Sigmoid colon (tissue), 4 donors: ENCODE data around the gene WDR1.

ENCODE experiments used
- CTCF ChIP-seq, 4 experiments: fragments of 450-650 bp in 3 of 4; fragments of 200-600 bp in 1 of 4; IDR thresholded peaks; one replicate each; pipeline ENCODE4 v1.5.1; 2016 to 2019; ENCODE audit warnings: antibody characterized with exemption in 4 of 4, mild to moderate bottlenecking in 3 of 4, moderate library complexity in 2 of 4
- EP300 ChIP-seq, 4 donors: sonication (generic); formaldehyde crosslinking; IDR thresholded peaks; one replicate each; pipeline ENCODE4 v1.6.1; 2017; ENCODE audit warnings: antibody characterized with exemption in 4 of 4
- POLR2A ChIP-seq, 2 donors: fragments of 450-650 bp; IDR thresholded peaks; one replicate each; pipeline ENCODE4 v1.6.1; 2016; ENCODE audit warnings: antibody characterized with exemption in 2 of 2, mild to moderate bottlenecking in 2 of 2, moderate library complexity in 2 of 2
- POLR2AphosphoS5 ChIP-seq, 4 donors: sonication (generic); formaldehyde crosslinking; IDR thresholded peaks; one replicate each; pipeline ENCODE4 v1.6.1; 2017; ENCODE audit warnings: antibody characterized with exemption in 4 of 4

- TF ChIP-seq CTCF (IDR thresholded peaks at IDR 0.05) (no peak), EP300 (IDR thresholded peaks at IDR 0.05) (no peak), POLR2AphosphoS5 (IDR thresholded peaks at IDR 0.05) (no peak), POLR2A (IDR thresholded peaks at IDR 0.05) (no peak)
These were observed 11.2 kb downstream of the WDR1 start for GRCh38 chr4:10105421-10105820.
